GM21381 (cell line): Measurements from ENCODE around the gene IMMP2L.
A peak's percentile ranks its signal among the peaks of the same experiment; 100 is the strongest.
"Not testable (repeated sequence)": the region's sequence is repeated elsewhere in the genome, so short reads cannot be mapped to it uniquely, and the experiment has no call there.

Experiments
- ATAC-seq: cut with Tn5 transposase; IDR thresholded peaks from one replicate; pipeline ENCODE4 v1.9.1; 2021; ENCODE audit warnings: mild to moderate bottlenecking, moderate library complexity; ENCODE audit not compliant: unreplicated experiment

IMMP2L gene

DNA sequence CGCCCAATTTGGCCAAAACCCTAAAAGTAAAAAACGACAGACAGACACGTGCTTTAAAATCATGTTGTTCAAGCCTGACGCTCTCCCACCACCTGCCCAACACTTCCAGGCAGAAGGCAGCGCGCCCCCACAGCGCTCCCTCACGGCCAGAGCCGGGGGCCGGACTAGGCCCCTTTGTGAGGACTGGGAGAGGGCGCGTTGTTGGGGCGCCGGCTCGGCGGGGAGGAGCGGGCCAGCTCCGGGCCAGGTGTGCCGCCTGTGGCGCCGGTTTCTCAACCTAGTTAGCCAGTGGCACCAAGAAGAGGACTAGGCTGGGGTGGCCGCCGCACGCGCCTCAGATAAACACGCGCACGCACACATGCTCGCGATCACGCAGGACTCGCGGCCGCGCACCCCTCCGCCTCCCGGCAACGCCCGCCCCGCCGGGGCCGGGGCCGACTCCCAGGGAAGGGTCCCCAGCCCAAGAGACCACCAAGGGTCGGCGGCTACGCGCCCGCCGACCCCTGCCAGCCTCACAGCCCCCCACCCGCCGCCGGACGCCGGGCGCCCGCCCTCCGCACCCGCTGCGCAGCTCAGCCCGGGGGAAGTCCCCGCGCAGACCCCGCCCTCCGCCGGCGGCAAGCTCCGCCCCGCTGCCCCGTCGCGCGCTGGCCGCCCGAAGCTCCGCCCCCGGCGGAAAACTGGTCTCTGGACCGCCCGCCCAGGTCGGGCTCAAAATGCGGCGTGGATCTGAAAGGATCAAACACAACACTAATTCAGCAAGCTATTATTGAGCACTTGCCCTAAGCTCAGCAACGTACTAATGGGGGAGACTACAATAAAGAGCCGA lies at the start of gene IMMP2L:
Gene IMMP2L (minus strand): TSS at position 589 of the 829 bp plus-strand sequence.
- peak; percentile 82 for ATAC-seq

- not testable (repeated sequence) for ATAC-seq
These were observed 47.4 kb upstream of the IMMP2L start for GRCh38 chr7:111609483-111610254.

- no peak for ATAC-seq
These were observed 45.3 kb upstream of the IMMP2L start for GRCh38 chr7:111607621-111608020.

DNA sequence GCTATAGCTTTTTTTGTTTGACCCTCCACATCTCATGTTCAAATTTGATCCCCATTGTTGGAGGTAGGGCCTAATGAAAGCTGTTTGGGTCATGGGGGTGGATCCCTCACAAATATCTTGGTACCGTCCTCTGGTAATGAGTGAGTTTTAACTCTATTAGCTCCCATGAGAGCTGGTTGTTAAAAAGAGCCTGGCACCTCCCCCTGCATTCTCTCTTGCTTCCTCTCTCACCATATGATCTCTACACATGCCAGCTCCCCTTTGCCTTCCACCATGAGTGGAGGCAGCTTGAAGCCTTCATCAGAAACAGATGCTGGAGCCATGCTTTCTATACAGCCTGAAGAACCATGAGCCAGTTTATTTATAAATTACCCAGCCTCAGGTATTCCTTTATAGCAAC lies 43.0 kb upstream of the IMMP2L start:
- no peak for ATAC-seq

- ATAC-seq: no peak
These were observed 37.8 kb upstream of the IMMP2L start for GRCh38 chr7:111600091-111600490.

DNA sequence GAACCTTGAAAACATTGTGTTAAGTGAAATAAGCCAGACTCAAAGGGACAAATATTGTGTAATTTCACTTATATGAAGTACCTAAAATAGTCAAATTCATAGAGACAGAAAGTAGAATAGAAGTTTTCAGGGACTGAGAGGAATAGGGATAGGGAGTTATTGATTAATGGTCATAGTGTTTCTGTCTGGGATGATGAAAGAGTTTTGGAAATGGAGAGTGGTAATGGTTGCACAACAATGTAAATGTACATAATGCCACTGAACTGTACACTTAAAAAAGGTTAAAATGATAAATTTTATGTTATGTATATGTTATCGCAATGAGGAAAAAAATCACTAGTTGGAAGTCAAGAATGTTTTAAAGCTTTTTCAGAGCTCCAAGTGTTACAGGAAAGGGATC lies 33.5 kb upstream of the IMMP2L start:
- ATAC-seq: no peak

DNA sequence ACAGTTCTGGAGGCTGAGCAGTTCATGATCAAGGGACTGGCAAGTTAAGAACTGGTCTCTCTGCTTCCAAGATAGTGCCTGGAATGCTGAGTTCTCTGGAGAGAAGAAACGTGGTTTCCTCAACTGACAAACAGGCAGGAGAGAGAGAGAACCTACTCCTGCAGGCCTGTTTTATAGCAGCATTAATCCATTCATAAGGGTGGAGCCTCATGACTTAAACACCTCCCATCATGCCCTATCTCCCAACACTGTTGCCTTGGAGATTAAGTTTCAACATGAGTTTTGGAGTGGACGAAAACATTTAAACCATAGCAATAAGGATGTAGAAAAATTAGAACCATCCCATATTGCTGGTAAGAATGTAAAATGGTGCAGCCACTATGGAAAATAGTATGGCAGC lies 32.3 kb upstream of the IMMP2L start:
- ATAC-seq: no peak

DNA sequence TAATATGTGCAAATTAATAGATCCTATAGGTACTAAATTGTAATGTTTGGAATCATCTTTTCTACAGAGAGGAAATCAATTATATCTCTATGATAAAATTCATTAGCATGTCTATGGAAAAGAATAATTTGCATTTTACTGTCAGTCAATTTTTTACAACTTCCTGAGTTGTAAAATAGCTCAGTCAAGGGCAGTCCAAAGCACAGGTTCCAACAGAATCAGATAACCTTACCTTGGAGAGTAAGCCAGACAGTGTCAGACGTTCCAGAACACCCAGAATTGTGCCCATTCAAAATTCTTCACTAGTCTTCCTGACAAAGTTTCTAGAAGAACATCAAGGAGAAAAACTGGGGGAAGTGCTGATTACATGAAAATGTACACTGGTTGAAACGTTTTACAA lies 31.1 kb upstream of the IMMP2L start:
- no peak for ATAC-seq

GRCh38 chr7:111588065-111588433 lies 25.8 kb upstream of the IMMP2L start:
- no peak for ATAC-seq

- no peak for ATAC-seq
These were observed 25.2 kb upstream of the IMMP2L start for GRCh38 chr7:111587410-111588064.

DNA sequence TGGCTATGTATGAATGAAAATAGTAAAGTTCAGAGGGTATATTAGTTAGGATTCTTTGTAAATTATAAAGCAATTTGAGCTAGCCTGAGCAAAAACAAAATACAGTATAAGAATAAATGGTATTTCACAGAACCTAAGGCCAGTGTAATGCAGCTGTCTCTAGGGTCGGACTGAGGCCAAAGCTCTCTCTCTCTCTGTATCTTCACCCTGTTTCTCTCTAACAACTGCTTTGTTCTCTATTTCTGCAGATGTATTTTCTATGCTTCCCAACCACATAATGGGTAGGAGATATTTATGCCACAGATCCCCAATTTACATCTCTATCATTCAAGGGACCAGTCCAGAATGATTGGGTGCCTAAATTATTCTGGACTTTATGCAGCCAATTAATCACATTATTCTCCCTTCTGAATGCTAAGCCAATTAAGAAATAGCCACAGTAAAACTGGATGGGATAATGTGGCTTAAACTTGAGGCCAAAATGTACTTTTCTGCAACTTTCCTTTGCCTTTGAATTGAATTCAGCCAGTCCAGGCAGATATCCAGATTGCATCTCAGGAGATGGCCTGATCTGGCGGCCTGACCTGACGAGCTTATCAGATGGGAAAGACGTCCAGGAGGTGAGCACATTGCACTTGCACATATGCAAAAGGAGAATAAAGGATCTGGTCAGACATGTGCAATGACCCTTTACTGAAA lies 24.6 kb upstream of the IMMP2L start:
- no peak for ATAC-seq

DNA sequence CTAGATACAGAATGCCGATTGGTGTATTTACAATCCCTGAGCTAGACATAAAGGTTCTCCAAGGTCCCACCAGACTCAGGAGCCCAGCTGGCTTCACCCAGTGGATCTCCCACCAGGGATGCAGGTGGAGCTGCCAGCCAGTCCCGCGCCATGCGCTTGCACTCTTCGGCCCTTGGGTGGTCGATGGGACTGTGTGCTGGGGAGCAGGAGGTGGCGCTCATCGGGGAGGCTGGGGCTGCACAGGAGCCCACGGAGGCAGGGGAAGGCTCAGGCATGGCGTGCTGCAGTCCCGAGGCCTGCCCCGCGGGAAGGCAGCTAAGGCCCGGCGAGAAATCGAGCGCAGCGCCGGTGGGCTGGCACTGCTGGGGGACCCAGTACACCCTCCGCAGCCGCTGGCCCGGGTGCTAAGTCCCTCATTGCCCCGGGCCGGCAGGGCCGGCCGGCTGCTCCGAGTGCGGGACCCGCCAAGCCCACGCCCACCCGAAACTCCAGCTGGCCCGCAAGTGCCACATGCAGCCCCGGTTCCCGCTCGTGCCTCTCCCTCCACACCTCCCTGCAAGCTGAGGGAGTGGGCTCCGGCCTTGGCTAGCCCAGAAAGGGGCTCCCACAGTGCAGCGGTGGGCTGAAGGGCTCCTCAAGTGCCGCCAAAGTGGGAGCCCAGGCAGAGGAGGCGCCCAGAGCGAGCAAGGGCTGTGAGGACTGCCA lies 19.6 kb upstream of the IMMP2L start:
- ATAC-seq: not testable (repeated sequence)

GRCh38 chr7:111581207-111581606 lies 18.9 kb upstream of the IMMP2L start:
- ATAC-seq: not testable (repeated sequence)

- ATAC-seq: no peak
These were observed 16.5 kb upstream of the IMMP2L start for GRCh38 chr7:111578754-111579153.

DNA sequence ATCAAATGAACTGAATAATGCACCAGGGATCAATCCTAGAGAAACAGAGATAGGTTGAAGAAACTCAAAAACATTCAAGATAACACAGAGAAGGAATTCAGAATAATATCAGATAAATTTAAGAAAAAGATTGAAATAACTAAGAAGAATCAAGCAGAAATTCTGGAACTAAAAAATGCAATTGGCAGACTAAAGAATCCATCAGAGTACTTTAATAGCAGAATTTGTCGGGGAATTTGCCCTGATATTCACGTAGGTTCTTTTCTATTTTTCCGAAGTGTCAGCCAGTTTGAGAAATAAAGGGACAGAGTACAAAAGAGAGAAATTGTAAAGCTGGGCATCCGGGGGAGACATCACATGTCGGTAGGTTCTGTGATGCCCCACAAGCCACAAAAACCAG lies 9.4 kb upstream of the IMMP2L start:
- ATAC-seq: no peak

DNA sequence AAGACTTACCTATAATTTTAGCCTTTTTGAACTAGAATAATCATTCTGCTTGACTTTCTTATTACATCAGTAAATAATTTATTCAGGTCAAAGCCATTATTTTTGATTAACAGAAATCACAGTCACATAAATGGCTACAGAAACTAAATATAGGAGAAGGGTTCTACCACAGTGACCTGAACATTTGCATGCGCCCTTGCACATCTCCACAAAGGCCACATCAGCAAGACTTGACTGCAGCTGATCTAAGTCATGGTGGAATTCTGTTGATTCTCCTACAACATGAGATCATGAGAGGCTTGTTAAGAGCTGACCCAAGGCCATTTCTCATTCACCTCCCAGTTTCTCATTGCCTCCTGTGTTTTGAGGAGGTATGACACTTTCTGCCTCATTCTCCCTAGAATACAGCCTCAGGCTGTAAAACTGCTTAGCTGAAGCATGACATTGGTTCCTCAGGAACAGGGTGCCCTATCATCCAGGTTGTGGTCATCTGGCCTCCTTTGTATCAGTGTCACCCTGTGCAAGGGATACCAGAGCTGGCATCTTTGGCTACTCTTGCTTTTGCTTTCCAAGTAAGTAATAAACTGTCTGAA lies 6.7 kb upstream of the IMMP2L start:
- peak; percentile 72 for ATAC-seq

DNA sequence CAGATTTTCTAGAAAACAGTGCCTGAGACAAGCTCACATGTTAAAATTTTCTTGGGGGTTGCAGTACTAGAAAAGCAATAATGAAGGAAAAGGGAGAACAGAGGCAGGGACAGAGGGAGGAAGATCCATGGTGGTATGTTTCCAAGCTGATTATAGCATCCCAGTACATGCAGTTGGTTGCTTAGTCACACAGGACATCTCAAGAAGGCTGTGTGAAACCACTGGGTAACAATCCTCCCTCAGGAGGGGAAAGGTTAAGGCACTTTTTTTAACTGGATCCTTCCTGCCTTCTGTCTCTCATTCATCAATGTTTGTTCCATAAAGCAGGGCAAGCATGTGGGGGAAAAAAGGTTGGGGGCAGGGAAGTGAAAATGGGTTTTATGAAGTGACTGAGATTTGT lies 6.1 kb upstream of the IMMP2L start:
- ATAC-seq: no peak

DNA sequence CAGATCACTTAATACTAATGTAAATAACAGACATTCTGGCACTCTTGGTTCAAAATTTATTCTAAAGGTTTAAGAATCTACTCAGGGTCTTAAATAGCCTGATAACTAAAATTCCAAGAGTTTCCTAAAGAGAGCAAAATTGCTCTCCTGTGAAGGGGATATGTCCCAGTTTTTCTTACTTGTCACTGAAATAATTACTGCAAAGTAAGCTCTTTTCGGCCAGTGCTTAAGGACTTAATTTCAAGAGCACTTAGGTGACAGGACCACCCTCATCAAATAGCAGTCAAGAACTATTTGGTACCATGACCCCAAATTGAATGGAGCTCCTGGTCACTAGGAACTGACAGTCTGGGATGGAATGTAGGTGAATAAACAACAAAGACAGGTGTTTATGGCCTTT lies 1.8 kb upstream of the IMMP2L start:
- ATAC-seq: no peak

DNA sequence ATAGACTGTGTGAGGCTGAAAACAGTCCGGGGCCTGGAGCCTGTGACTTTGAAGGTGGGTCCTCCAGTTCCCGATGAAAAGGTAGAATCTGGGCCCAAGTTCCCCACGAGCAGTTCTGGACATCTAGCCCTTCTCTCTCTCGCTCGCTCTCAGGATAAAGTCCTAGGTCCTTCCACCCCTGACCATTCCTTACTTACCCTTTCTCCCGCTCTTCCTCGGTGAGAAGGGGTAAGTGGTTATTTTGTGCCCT lies 713 bp downstream of the IMMP2L start:
- ATAC-seq: no peak
